Measurements from ENCODE around the gene ZNF84. TPM values are rescaled to one million over a fixed set of nuclear protein-coding genes. Genes with fewer than 3 reads are reported as not detected.

ZNF84 gene
- total and polyA plus RNA-seq, 2 of the 8 experiments (the other 6 are each of a cell fraction or from before 2014, with no cell fraction given): 8.9 to 34.0 TPM

DNA sequence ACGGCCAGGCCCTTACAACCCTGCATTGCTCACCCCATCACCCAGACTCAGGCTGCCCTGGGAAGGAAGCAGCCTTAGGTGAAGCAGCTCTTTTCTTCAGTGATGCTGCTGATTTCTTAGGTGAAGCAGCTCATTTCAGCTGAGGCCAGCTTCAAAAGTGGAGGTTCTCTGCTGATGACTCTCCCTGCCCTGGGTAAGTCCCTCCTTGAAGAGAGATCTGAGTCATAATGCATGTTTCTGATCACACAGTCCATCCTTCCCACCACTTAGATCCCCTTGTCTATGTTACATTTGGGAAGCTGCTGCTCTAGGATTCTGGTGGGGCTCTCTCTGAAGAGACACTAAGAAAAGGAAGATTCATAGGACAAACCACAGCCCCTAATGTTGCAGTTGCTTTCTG, 26.2 kb downstream of the ZNF84 start:
- Histone ChIP-seq H4K8ac (ENCODE audit: extremely low read depth, insufficient read depth, low read length) (no peak overlapping the region), H4K5ac (ENCODE audit: insufficient read length, low read depth, low read length) (no peak overlapping the region), H2AK5ac (ENCODE audit: low read depth, low read length) (no peak overlapping the region), H3K27me3 (replicated peaks in 1 of 4; ENCODE audit: control insufficient read depth in 3 of 4, extremely low read depth in 1 of 4, insufficient read depth in 3 of 4, low read length in 3 of 4) (no peaks in the 10 kb centered on the region), H3K23ac (ENCODE audit: insufficient read length) (no peak overlapping the region), H3K56ac (replicated peaks; ENCODE audit: insufficient read length, low read depth, low read length) (no peak overlapping the region), H2BK120ac (replicated peaks; ENCODE audit: low read depth, low read length) (no peak overlapping the region), H3K27ac (ENCODE audit: low read depth, low read length) (no peak overlapping the region), H2BK20ac (ENCODE audit: low read length) (no peak overlapping the region), H3K4me2 (ENCODE audit: insufficient read depth in 1 of 2, low read depth in 2 of 2, low read length in 2 of 2) (no peak overlapping the region), H3K23me2 (ENCODE audit: low read depth, low read length) (no peaks in the 10 kb centered on the region), H3K79me1 (ENCODE audit: low read depth, low read length) (no peaks in the 10 kb centered on the region), H3K4me1 (replicated peaks in 1 of 4; ENCODE audit: control insufficient read depth in 3 of 4, insufficient read depth in 4 of 4, low read length in 3 of 4) (no peaks in the 10 kb centered on the region), H2BK15ac (ENCODE audit: low read length) (no peak overlapping the region), H2AFZ (ENCODE audit: low read length) (no peak overlapping the region), H2BK5ac (ENCODE audit: low read depth, low read length) (no peak overlapping the region), H3K18ac (ENCODE audit: extremely low read depth, low read length) (no peak overlapping the region), H3K4me3 (ENCODE audit: extremely low read depth in 1 of 4, insufficient read depth in 2 of 4, low read depth in 3 of 4, low read length in 4 of 4) (no peak overlapping the region), H3K14ac (ENCODE audit: insufficient read length) (no peak overlapping the region), H3K79me2 (ENCODE audit: control insufficient read depth in 1 of 2, insufficient read depth in 2 of 2, low read length in 2 of 2) (no peaks in the 10 kb centered on the region), H3K4ac (replicated peaks; ENCODE audit: insufficient read length, low read depth, low read length) (no peak overlapping the region), H3K36me3 (ENCODE audit: control insufficient read depth in 2 of 4, insufficient read depth in 4 of 4, low read length in 3 of 4) (peaks cover 0 to 24% (median 7%) of the 10 kb centered on the region in 4 experiments; a peak in 3 of 8 replicates), H4K91ac (replicated peaks; ENCODE audit: insufficient read length, low read length) (no peak overlapping the region), H3K9ac (replicated peaks in 1 of 4; ENCODE audit: extremely low read depth in 1 of 4, low read depth in 3 of 4, low read length in 3 of 4) (no peak overlapping the region), H4K20me1 (replicated peaks in 1 of 2; ENCODE audit: control insufficient read depth in 1 of 2, insufficient read depth in 2 of 2, low read length in 2 of 2) (no peaks in the 10 kb centered on the region), H2BK12ac (ENCODE audit: low read depth, low read length) (no peak overlapping the region), H3K9me3 (ENCODE audit: insufficient read depth in 2 of 2, low read depth in 1 of 2, low read length in 1 of 2) (peaks cover 86 to 97% of the 10 kb centered on the region in 2 experiments)
- FAIRE-seq: no peak
- WGBS, 2 experiments (ENCODE audit: extremely low coverage in 1 of 2, insufficient coverage in 1 of 2, insufficient read length in 1 of 2, insufficient replicate concordance in 2 of 2, low coverage in 1 of 2, low lambda C conversion rate in 2 of 2, missing lambda C conversion rate in 1 of 2): 88% methylated on average over 1 of the region's 1 CpG; no CpG with 5 or more reads in 1 of the 2 experiments
- ChIA-PET CTCF (ENCODE audit: partially characterized antibody) (no interaction called here), POLR2A (ENCODE audit: partially characterized antibody) (interaction anchor here (1.3 kb wide), 1 partner anchor 12 kb away, joined by 4 read pairs; no protein-coding TSS in a partner anchor)
- no peak for DNase-seq (ENCODE audit: low read depth in 1 of 2, low spot score in 2 of 2)
- TF ChIP-seq RFX5 (IDR thresholded peaks at IDR 0.05; ENCODE audit: borderline replicate concordance, low read depth, low read length) (no peak), USF2 (IDR thresholded peaks at IDR 0.05; ENCODE audit: low read length) (no peak), KDM4A (IDR thresholded peaks at IDR 0.05; ENCODE audit: low read depth, low read length, severe bottlenecking) (no peak), SIX5 (IDR thresholded peaks at IDR 0.05; ENCODE audit: low read depth, low read length) (no peak), RBBP5 (IDR thresholded peaks at IDR 0.05; ENCODE audit: borderline replicate concordance, low read depth, low read length) (no peak), SP1 (IDR thresholded peaks at IDR 0.05; ENCODE audit: low read depth, low read length) (no peak), KDM5A (IDR thresholded peaks at IDR 0.05; ENCODE audit: low read length) (no peak), SIRT6 (IDR thresholded peaks at IDR 0.05; ENCODE audit: low read length) (no peak), CBX8 (IDR thresholded peaks at IDR 0.05; ENCODE audit: borderline replicate concordance, low read depth, low read length) (no peak), MAFK (IDR thresholded peaks at IDR 0.05; ENCODE audit: low read depth, low read length) (no peak), GTF2F1 (IDR thresholded peaks at IDR 0.05; ENCODE audit: borderline replicate concordance, low read depth, low read length) (no peak), GABPA (IDR thresholded peaks at IDR 0.05; ENCODE audit: borderline replicate concordance, insufficient read depth, low read length) (no peak), KDM1A (IDR thresholded peaks at IDR 0.05; ENCODE audit: borderline replicate concordance, low read length) (no peak), HDAC2 (IDR thresholded peaks at IDR 0.05; ENCODE audit: borderline replicate concordance in 1 of 2, low read depth in 2 of 2, low read length in 2 of 2) (no peak)

All from H1 (cell line).